ENCODE measurements around the gene TRAF2.
A peak's percentile ranks its signal among the peaks of the same experiment; 100 is the strongest.
"Not testable (repeated sequence)": the region's sequence is repeated elsewhere in the genome, so short reads cannot be mapped to it uniquely, and the experiment has no call there.

Gene TRAF2

DNA sequence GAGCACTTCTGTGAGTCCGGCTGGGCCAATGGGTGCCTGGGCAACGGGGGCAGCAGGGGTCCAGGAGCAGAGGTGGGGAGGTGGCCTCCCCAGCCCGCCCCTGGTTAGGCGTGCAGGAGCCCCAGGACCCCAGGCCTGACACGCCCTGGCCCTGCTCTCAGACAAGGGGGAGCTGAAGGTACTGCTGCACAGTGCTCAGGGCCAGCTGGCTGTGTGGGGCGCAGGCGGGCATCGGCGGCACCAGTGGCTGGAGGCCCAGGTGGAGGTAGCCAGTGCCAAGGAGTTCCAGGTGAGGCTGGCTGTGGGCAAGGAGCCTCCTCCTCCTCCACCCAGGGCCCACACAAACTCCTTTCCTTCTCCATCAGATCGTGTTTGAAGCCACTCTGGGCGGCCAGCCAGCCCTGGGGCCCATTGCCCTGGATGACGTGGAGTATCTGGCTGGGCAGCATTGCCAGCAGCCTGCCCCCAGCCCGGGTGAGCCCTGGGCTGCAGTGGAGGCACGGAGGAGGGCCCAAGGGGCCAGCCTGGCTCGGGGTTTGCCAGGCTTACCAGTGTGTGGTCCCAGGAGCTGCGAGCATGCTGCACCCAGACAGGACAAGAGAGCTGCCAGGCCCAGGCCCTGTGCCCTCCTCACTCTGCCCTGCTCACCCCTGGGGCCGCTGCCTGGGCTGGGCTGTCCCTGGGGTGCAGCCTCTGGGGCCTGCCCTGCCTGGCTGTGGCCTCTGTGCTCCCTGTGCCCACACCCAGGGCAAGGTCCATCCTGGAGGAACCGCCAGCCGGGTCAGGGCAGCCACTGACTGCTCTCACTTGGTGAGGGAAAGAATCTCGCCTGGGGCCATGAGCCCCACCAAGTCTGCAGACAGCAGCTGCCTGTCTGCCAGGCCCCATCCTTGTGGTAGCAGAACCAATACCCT lies 27.2 kb upstream of the TRAF2 start:
- DNase-seq, result no peak

GRCh38 chr9:136860529-136860928 lies 25.8 kb upstream of the TRAF2 start:
- DNase-seq, result no peak

DNA sequence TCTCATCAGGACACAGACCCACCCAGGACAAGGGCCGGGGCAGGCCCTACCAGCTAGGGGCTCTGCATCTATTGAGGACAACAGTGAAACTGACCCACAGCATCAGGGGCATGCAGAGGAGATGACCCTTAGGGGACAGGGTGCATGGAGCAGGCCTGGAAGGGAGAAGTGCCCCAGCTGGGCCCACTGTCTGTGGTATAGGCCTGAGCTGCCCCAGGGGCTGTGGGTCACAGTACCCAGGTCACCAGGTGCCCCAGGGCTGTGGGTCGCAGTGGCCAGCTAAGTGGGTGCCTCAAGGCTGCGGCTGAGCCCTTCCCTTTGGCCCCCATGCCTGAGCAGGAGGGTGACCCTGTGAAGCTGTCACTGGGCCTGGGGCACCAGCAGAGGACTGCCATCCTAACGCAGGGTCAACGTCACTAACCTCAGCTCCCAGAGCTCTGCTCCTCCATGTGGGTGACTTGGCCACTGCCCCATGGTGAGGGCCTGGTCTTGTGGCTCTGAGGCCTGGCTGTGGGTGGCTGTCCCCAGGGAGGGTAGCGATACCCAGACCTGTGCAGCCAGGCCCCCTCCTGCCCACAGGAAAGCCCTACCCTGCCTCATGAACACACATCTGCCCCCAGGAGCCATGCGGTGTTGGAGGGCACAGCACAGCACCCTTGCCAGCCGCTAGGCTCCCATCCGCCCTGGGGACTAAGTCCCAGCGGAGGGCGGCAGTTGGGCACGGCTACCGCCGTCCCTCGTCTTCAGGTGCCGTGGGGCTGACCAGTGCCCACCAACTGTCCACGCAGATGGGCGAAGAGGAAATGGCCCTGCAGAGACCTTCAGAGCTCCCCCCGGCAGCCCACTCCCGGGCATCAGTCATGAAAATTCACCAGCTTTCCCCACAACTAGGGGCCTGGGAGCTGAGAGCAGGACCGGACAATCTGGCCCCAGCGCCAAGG lies 25.1 kb upstream of the TRAF2 start:
- DNase-seq, result no peak

- DNase-seq, result no peak
Measured at GRCh38 chr9:136861874-136862457, 24.4 kb upstream of the TRAF2 start.

DNA sequence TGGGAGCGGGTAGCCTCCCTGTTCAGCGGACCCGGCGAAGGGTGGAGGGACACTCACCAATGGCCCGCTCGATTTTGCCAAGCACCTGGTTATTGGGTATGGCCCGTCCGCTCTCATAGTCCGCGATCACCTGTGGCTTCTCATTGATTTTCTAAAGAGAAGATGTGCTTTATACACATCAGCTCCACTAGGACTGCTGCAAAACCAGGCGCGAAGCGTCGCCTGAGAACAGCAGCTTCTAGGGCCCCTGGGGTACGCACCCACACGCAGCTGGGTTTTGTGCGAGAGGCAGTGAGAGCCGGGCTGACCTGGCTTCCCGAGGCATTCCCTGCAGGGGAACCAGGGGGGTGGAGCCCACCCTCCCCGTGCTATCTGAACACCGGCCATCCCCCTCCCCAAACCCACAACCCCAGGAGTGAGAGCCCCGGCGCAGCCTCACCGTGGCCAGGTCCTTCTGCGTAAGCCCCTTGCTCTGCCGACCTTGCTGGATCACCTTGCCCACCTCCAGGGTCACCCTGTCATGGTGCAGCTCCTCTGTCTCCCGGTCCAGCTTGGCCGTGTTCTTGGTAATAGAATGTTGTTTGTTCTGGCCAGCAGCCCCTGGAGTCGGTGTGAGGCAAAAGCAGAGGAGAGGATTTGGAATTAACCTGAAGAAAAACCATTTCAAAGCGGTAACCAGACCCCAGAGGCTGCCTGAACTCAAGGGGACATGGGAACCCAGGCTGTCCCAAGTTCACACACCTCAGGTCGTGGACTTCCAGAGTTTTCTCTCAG lies 23.3 kb upstream of the TRAF2 start:
- no peak for DNase-seq

DNA sequence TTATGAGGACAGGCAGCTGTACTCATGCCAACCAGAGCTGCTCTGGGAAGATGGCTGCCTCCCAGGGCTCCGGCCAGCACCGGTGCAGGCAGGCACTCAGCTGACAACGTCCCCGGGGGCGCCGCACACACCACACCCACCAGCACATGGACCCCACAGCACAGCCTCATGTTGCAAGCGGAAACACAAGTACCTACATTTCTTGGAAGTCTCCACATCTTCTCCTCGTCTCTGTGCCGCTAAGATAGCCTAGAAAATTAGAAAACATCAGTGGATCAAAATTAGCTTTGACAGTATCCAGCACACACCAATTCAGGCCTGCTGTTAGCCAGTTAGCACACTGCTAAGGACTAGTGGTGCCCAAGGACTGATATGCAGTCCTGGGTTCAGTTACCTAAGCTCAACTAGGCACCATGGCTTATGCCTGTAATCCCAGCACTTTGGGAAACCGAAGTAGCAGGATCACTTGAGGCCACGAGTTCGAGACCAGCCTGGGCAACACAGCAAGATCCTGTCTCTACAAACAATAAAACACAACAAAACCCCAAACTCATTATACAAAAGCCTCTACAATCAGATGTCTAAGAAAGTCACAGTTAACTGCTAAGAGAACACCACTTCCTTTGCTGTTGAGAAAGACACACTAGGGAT lies 22.6 kb upstream of the TRAF2 start:
- DNase-seq, result no peak

GRCh38 chr9:136865041-136865767 lies 21.1 kb upstream of the TRAF2 start:
- no peak for DNase-seq

GRCh38 chr9:136865768-136866103 lies 20.6 kb upstream of the TRAF2 start:
- no peak for DNase-seq

GRCh38 chr9:136866898-136867421 lies 19.4 kb upstream of the TRAF2 start:
- not testable (repeated sequence) for DNase-seq

- no peak for DNase-seq
Measured at GRCh38 chr9:136867480-136867879, 18.8 kb upstream of the TRAF2 start.

DNA sequence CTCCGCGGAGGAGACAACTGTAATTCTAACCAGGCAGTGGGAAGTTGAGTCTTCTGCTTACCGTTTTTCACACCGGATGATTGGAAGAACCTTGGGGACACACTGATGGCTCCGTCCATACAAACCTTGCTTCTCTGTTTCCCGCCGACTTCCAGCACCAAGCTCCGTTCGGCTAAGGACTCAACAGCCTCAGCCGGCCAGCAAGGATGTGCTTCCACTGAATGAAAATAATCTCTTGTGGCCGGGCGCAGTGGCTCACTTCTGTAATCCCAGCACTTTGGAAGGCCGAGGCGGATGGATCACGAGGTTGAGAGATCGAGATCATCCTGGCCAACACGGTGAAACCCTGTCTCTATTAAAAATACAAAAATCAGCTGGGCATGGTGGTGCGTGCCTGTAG lies 18.4 kb upstream of the TRAF2 start:
- no peak for DNase-seq

DNA sequence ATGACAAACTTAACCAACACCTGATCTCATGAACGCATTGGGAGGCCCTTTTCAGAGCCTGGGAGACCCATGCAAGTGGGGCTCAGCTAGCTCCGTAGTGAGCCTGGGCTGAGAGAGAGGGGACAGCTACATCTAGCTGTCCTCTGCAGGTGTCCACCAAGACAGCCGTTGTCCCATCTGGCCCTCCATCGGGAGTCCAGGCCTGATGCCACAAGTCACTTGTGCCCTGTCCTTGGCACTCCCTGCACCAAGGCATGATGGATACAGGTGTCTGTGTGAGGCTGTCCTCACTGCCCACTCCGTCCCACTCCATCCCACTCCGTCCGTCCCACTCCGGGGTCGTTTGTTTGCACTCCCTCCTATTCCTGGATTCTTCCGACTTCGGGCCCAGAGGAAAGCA lies 17.7 kb upstream of the TRAF2 start:
- no peak for DNase-seq

DNA sequence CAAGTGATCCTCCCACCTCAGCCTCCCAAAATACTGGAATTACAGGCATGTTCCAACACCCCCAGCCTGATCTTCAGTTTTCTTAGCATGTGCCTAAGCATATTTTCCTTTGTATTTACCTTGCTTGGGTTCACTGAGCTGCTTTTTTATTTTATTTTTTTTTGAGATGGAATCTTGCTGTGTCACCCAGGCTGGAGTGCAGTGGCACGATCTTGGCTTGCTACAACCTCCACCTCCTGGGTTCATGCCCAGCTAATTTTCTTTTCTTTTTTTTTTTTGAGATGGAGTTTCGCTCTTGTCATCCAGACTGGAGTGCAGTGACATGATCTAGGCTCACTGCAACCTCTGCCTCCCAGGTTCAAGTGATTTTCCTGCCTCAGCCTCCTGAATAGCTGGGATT lies 16.7 kb upstream of the TRAF2 start:
- DNase-seq, result not testable (repeated sequence)

DNA sequence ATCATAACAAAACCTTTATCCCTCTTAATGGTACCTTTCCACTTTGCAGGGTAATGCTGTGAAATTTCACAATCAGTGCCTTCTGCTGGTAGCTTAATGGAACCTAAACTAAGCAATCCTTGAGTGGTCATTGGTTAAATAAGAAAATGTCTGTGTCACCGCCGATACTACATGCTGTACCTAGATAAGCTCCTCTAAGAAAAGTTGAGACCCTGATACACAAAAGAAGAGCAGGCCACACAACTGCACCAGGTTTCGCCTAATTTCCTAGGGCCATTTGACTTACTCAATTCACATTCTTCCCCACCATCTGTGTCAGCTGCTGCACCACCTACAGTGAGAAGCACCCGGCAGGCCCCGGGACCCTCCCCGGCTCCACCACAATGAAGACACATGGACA lies 11.2 kb upstream of the TRAF2 start:
- DNase-seq, result no peak

GRCh38 chr9:136876476-136876875 lies 9.8 kb upstream of the TRAF2 start:
- DNase-seq, result no peak

- no peak for DNase-seq
Measured at GRCh38 chr9:136880651-136881050, 5.7 kb upstream of the TRAF2 start.

GRCh38 chr9:136881691-136882108 lies 4.6 kb upstream of the TRAF2 start:
- DNase-seq, result peak; percentile 64

DNA sequence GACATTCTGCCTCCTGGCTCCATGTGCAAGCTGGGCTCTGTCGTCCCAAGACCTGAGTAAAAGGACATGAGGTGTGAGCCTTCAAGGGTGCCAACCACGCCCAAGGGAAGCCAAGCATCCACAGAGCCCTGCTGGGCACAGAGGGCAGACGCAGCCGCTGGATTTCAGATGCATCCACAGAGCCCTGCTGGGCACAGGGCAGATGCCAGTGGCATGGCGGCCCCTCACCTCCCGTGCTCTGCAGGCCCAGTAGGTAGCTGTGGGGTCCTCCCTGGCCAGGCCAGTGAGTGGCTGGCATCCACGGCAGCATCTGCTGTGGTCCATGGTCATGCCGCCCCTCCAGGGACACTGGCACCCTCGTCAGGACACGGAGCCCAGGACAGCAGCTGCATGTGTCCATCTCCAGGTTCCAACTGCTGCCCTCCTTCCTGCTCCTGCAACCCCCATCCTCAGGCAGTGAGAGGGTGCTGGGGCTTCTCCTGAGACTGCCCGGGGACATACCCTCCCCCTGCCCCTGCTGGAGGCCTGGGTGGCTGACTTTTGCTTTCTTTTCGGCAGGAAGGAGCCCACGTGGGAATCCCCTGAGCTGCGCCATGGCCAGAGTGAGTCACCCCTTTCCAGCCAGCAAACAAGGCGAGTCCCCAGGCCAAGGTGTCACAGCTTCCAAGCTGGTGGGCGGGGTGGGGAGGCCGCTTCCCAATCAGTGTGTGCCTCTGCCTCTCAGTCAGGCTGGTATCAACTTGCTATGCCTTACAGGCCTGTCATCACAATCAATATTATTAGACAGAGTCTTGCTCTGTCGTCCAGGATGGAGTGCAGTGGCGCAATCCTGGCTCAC lies 4.0 kb upstream of the TRAF2 start:
- peak; percentile 93 for DNase-seq

DNA sequence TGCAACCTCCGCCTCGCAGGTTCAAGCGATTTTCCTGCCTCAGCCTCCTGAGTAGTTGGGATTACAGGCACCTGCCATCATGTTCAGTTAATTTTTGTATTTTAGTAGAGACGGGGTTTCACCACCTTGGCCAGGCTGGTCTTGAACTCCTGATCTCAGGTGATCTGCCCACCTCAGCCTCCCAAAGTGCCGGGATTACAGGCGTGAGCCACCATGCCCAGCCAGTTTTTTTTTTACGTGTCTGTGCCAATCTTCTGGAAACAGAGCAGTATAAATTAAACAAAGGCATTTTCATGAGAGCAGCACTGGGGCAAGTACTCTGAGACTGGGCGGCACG lies 3.4 kb upstream of the TRAF2 start:
- DNase-seq, result not testable (repeated sequence)

DNA sequence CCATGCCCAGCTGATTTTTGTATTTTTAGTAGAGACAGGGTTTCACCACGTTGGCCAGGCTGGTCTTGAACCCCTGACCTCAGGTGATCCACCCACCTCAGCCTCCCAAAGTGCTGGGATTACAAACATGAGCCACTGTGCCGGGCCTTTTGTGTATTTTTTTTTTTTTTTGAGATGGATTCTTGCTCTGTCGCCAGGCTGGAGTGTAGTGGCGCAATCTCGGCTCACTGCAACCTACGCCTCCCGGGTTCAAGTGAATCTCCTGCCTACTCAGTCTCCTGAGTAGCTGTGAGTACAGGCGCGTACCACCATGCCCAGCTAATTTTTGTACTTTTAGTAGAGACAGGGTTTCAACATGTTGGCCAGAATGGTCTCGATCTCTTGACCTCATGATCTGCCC lies 2.6 kb upstream of the TRAF2 start:
- not testable (repeated sequence) for DNase-seq
